AG09309 (cell line): ENCODE data around the gene RNF44.
"Not testable (repeated sequence)": the region's sequence is repeated elsewhere in the genome, so short reads cannot be mapped to it uniquely, and the experiment has no call there.

ENCODE experiments used
- DNase-seq: peaks from one replicate; pipeline ENCODE4 v3.0.0-alpha.2; 2010; ENCODE audit warnings: low read depth
- H3K4me3 ChIP-seq: 2 replicates; pipeline ENCODE4 v1.5.1; 2011; ENCODE audit warnings: mild to moderate bottlenecking, low read depth, low read length, moderate library complexity; ENCODE audit not compliant: control insufficient read depth
- TF ChIP-seq, protein P1 (sequence below): IDR thresholded peaks from 2 replicates; pipeline ENCODE4 v1.5.1; 2011; ENCODE audit warnings: mild to moderate bottlenecking, low read depth, low read length, inconsistent platforms; ENCODE audit not compliant: insufficient read depth, control insufficient read depth; ENCODE audit errors: missing control alignments

RNF44 gene

GRCh38 chr5:176553260-176554085, 16.3 kb upstream of the RNF44 start:
- no peak overlapping the region for H3K4me3 ChIP-seq
- DNase-seq = no peak
- TF ChIP-seq, protein P1, sequence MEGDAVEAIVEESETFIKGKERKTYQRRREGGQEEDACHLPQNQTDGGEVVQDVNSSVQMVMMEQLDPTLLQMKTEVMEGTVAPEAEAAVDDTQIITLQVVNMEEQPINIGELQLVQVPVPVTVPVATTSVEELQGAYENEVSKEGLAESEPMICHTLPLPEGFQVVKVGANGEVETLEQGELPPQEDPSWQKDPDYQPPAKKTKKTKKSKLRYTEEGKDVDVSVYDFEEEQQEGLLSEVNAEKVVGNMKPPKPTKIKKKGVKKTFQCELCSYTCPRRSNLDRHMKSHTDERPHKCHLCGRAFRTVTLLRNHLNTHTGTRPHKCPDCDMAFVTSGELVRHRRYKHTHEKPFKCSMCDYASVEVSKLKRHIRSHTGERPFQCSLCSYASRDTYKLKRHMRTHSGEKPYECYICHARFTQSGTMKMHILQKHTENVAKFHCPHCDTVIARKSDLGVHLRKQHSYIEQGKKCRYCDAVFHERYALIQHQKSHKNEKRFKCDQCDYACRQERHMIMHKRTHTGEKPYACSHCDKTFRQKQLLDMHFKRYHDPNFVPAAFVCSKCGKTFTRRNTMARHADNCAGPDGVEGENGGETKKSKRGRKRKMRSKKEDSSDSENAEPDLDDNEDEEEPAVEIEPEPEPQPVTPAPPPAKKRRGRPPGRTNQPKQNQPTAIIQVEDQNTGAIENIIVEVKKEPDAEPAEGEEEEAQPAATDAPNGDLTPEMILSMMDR = no peak

- TF ChIP-seq, protein P1 = no peak
- no peak overlapping the region for H3K4me3 ChIP-seq
Observed at GRCh38 chr5:176552332-176552869, 15.2 kb upstream of the RNF44 start.

GRCh38 chr5:176550937-176551336, 13.7 kb upstream of the RNF44 start:
- not testable (repeated sequence) for H3K4me3 ChIP-seq, DNase-seq

More at GRCh38 chr5:176552332-176552869, 15.2 kb upstream of the RNF44 start:
- no peak for DNase-seq

GRCh38 chr5:176550275-176550831, 13.2 kb upstream of the RNF44 start:
- no peak overlapping the region for H3K4me3 ChIP-seq
- TF ChIP-seq, protein P1 = no peak
- no peak for DNase-seq

DNA sequence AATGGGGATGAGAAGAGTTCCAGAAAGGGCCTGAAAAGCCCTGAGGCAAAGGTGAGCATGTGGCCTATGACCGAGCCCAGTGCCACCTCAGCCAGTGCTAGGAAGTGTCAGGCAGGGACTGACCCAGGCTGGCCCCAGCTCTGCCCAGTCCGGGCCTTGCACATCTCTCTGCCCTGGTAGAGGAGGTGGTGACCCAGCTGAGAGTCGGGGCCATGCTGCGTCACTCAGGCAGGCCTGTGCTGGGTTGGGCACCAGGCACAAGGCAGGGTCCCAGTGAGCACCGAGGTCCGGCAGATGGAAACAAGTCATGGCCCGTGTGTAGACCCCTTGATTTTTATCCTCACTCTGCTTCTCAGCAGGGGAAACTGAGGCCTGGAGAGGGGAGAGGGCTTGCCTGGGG, 12.7 kb upstream of the RNF44 start:
- H3K4me3 ChIP-seq = no peak overlapping the region
- TF ChIP-seq, protein P1 = no peak
- DNase-seq = no peak

DNA sequence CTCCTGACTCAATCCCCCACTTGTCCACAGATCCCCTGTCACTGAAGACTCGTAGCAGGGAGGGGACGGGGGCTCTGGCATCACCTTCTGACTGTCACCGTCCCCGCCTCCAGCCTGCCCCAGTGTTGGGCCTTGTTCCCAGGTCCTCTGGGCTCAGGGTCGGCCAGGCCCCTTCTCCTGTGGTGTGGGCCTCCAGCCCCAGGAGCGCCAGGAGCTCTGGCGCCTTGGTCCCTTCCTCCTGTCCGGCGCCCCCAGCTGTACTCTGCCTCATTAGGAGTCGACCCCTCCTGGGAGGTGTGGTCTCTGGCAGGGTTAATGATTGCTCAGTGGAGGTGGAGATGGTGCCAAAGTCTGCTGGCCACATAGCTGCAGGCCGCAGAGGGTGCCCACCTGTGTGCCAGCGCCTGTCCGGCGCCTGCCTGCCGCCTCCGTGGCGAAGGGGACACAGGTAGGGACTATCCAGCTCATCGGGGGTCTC, 11.8 kb upstream of the RNF44 start, which contains the start of gene CDHR2:
Gene CDHR2, plus strand, starts transcription at position 376 of the 478 bp plus-strand sequence. CDS start 16,011 bp downstream, outside the sequence.
- DNase-seq = no peak
- no peak within 1 kb of the TSS for H3K4me3 ChIP-seq
- TF ChIP-seq, protein P1 = no peak

- TF ChIP-seq, protein P1 = no peak
- H3K4me3 ChIP-seq = no peak overlapping the region
- no peak for DNase-seq
Observed at GRCh38 chr5:176547802-176548201, 10.6 kb upstream of the RNF44 start.
